Colon (tissue), 2 donors: Measurements from ENCODE around the gene COMMD9.

ENCODE experiments used
- FAIRE-seq: peaks from 2 replicates; lab custom pipeline; 2012; peaks lifted over from hg19 to GRCh38; lab: Jason Lieb, UNC
- donor health status: control.
- donor health status: control.

COMMD9 gene

DNA sequence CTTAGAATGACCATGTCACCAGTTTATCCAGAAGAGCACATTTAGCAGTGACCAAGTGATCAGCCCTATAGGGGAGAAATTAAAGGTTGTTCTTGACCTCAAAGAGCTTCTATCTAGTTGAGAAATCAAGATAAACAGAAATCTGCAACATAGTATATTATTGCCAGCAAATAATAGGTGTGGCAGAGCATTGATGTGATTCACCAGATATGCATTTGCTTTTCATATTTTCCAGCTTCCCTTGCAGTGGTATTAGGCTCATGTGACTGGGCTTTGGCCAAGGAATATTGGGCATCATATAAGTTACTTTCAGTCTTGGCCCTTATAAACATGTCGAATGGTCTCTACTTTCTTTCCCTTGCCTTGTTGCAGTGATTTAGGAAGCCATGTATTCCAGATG, 34.5 kb downstream of the COMMD9 start:
- FAIRE-seq: no peak

DNA sequence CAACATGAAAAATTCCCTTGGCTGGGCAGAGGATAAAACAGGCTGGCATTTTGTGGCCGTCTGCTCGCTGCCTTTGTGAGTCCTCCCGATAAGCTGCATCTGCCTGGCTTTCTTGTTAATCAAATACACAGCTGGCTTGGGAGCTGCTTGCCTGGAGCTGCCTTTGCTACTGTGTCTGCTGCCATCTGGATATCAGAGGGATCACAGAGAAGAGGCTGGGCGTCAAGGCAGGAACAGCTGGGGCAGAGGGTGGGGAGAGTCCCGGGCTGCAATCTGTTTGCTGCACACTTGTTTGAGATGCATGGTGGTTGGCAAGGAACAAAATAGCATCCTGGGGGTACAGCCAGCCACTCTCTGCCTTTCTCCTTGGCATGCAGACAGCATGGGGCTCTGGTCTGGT, 36.0 kb downstream of the COMMD9 start:
- FAIRE-seq: no peak

DNA sequence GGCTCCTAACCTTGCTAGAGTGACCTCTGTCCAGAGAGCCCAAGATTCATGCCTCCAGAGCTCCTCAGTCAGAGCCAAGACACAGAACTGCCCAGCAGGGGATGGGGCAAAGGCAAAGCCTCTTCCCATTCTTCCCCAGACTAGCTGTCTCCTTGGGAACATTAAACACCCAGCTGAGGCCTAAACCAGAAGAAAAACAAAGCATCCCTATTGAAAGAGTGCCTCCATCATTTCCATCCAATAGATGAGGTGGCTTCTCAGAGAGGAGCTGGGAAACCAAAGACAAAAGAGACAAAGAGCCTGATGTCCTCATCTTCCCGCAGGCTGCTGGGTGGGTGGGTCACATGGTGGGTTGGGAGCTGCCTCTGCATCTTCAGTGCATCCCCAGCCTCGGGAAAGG, 37.4 kb downstream of the COMMD9 start:
- FAIRE-seq: no peak

DNA sequence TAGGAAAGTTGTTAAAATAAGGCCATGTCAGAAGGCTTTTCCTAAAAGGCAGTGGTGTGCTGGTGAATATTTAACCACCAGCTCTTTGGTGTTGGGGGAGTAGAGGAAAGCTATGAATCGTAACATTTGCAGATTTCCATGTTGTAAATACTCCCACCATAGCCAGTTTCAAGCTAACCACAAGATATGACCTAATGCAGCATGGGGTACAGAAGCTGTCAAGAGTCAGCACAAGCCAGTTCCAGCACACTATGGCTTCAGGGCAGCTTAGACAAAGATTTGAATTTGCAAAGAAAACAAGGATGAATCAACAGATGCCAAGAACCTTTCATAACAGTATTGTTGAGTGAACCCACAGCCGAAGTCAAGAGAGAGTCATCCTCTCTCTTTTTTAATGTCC, 40.0 kb downstream of the COMMD9 start:
- no peak for FAIRE-seq

DNA sequence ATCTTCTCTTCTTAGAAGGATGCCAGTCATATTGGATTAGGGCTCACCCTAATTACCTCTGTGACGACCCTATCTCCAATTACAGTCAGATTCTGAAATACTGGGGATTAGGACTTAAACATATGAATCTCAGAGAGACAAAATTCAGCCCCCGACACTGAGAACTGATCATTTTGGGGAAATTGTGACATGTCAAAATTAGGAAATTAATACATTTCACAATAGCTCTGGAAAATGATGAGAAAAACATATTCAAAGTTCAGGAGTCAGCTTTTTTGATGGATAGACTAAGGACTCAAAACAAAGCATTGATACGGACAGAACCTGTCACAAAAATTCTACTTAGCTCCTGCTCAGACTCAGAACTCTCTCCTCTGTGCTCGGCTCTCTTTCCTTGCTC, 40.8 kb downstream of the COMMD9 start:
- no peak for FAIRE-seq

DNA sequence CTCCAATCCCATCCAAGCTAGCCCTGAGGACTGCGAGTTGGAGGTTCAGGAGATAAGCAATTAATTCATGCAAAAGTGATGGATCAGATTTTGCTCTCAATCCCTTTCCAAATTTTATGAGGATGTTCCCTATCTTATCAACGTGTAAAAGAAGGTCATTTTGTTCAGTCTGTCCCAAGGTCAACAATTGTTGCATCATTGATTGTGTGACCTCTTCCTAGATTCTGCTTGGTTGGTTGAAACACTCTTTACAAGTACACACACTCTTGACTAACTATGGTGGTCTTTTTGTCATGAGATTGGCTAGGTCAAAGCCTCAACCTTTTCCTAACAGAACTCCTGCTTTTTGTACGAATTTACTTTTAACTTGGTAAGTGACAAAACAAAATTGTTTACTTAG, 41.7 kb downstream of the COMMD9 start:
- no peak for FAIRE-seq

DNA sequence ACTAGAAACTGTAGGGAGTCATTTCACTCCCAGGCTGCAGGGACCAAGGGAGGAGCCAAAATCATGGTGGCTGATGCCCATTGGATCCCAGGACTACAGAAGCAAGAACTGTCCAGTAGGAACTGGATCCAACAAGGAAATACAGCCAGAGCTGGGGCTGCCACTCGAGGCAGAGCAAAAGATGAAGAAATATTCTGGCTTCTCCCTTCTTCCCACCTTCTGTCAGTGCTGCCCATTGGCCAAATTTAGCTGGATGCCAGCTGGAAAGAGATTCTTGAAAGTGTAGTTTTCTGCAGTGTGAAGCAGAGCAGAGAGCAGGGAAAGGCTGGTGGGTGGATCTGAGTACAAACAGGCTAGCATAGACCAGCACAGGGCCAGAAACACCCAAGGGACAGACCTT, 45.6 kb downstream of the COMMD9 start:
- FAIRE-seq: no peak

DNA sequence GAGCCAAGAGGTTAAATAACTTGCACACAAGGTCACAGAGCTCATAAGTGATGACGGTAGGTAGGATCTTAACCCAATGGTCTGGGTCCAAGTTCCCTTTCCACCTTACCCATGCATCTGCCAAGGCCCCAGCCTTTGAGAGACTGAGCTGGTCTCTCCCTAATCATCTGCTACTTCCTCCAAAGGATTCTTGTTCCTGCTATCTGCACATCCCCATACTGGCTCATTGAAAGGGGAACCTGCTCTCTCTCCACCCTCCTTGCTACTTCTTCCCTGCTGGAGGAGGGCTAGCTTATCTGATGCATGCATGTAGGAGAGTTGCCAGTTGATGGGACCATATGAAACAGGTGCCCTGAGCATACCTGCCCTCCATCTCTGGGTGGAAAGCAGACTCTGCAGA, 47.7 kb downstream of the COMMD9 start:
- no peak for FAIRE-seq

DNA sequence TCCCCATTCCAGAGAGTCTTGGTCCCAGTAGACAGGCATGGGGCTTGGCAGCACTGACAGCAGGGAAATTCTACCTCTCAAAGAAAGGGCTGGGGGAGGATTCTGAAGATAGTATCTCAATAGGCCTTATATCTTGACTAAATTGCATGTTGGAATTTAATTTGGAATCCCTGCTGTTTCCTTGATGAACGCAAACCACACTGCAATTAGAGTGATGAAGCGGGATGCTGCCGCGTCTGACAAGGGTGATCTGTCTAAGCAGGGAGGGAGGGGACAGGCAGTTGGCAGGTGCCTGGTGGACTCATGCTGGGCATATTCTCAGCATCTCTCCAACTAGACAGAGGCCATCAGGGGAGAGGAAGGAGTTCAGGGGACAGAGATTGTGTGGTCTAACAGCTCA, 48.4 kb downstream of the COMMD9 start:
- FAIRE-seq: no peak

DNA sequence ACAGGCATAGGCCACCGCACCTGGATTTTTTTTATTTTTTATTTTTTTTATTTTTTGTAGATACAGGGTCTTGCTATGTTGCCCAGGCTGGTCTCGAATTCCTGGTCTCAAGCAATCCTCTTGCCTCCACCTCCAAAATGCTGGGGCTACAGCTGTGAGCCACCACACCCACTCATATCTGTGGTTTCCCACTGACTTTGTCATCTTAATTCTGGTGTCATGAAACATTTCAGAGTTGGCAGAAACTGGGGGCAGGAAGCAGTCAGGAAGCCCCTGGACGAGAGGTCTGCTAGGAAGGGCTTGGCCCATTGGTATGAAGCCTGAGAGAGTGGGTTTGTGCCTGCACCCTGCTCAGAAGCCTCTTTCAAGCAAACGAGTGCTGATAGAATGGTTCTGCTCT, 49.1 kb downstream of the COMMD9 start:
- no peak for FAIRE-seq

DNA sequence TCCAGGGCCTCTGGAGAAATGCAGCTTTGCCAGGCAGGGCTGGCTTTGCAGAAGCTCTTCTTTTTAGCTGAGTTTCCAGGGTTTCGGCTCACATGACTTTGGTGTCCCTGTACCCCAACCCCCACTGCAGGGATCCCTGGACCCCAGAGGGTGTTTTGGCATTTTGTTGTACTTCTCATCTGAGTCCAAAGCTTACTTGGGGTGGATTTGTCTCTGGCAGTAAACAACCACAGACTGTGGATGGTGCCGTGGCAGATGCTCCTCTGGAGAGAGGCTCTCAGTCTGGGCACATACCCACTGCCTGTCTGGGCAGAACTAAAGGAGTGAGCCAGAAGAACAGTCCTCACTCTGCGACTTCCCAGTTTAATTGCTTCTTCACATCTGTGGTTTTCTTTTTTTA, 49.6 kb downstream of the COMMD9 start:
- no peak for FAIRE-seq

DNA sequence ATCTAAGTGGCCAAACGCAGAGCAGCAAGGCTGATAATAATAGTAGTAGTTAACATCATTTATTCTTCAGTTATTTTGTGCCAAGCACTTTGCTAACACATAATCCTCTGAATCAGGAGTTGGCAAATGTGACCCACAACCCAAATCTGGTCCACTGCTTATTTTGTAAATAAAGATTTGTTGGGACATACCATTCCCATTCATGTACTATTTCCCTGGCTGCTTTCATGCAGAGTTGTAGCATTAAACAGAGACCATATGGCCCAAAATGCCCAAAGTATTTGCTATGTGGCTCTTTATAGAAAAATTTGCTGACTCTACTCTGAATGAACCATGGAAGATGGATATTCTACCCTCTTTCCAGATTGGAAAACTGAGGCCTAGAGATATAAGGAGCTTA, 50.3 kb downstream of the COMMD9 start:
- no peak for FAIRE-seq

DNA sequence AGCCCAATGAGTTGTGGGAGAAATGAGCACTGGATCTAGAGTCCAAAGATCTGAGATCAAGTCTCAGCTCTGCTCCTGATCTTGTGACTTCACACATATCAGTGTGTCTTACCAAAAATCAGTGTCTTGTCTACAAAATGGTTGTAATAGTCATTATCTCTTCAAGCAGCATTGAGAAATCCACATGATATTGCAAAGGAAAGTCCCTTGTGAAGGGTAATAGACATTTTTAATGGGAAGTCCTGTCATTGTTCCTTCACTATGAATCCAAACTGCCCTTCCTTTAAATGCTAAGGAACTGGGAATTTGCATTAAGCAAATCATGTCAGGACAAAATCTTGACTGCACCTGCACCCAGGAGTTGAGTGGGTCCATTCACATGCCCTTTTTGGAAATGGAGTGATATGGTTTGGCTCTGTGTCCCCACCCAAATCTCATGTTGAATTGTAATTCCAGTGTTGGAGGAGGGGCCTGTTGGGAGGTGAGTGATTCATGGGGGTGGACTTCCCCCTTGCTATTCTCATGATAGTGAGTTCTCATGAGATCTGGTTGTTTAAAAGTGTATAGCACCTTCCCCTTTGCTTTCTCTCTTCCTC, 51.1 kb downstream of the COMMD9 start:
- FAIRE-seq: no peak

DNA sequence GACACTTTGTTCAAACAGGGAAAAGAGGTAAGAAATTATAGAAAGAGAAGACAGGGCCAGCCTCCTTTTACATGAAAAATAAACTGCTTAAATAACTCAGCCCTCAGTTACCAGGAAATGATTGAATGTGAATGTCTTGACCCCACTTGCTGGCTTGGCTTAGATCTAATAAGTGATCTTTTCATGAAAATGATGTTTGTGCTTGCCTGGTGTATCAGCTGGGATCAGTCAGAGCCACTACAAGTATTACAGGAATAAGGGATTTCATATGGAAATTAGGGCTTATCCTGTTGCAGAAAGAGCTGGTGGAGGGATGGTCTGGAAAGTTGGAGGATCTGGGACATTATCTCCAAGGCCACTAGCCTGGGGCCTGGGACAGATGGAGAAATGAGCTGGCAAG, 51.8 kb downstream of the COMMD9 start:
- no peak for FAIRE-seq

DNA sequence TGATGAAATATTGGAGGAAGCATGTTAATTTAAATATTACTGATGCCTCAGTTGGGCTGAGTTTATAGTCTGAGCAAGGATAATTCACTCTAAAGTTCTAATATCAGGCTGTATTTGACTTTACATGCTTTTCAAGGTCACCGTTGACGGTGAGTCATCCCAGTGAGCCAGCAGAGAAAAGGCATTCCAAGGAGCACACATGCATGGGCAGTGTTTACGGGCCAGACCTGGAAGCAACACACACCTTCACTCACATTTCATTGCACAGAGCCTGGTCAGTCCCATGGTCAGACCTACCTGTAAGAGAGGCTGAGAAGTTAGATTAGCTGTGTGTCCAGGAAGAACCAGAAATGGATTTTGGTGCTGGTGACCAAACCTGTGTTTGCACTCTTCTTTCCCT, 53.5 kb downstream of the COMMD9 start:
- FAIRE-seq: no peak

DNA sequence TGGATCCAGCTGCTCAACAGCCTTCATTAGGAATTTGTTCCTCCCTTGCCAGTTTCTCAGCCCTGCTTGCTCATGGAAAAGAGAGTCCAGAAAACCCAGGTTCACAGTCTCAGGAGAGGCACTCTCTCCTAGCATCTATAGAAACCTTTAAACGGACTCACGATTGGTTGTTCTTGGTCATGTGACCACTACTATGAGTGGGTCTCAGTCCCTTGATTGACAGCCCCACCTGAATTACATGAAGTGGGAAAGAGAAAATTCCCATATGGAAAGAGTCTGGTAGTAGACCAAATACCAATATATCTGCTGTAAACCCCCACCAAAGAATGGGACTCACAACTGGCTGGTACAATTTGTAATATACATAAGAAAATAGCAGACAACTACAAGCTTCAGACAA, 54.4 kb downstream of the COMMD9 start:
- no peak for FAIRE-seq

DNA sequence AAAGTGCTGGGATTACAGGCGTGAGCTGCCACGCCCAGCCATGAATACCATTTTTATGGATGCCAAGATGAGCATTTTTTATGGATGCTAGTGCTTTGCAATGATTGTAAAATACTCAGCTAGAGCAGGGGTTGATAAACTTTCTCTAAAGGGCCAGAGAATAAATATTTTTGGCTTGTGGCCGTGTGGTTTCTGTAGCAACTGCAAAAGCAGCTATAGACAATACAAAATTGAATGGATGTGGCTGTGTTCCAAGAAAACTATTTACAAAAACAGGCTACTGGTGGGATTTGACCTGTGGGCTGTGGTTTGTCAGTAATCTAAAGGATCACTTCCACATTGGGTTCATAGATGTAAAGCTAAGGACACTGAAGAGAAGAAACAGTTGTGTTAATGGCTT, 56.0 kb downstream of the COMMD9 start:
- no peak for FAIRE-seq

DNA sequence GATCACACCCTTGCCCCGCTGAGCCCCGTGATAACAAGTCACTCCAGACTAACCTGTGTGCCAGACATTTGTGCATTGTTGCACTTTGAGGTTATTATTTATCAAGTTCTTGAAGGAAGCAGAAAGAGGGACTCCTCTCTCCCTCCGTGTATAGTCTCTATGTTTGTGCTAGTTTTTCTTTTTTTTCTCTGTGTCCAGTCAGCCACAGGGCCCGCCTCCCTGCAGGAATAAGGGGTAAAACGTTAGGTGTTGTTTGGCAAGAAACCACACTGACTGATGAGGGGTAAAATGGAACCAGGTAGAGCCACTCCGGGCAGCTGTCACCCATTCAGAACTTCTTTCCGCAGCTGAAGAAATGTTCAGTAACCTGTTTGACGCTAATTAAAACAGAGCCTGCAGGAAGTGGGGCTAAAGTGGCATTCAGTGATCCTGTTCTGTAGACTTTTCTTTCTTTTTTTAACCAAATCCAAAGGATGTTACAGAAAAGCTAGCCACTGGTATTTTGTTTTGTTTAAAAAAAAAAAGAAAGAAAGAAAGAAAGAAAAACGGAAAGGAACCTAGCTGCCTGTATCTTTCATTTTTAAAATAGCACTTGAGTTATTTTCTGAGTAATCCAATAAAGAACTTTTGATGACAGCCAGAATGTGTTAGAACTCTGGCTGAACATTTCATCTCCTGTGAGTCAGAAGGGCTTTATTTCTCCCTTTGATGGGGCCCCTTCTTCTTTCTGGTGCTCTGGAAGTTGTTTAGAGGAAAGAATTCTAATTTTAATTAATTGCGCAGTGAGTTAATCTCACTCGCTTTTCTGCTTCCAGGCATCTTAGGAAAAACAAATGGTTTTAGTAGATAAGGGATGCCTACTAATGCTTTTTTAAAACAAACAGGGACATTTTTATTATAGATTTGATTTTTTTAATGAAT, 58.2 kb downstream of the COMMD9 start:
- FAIRE-seq: no peak

DNA sequence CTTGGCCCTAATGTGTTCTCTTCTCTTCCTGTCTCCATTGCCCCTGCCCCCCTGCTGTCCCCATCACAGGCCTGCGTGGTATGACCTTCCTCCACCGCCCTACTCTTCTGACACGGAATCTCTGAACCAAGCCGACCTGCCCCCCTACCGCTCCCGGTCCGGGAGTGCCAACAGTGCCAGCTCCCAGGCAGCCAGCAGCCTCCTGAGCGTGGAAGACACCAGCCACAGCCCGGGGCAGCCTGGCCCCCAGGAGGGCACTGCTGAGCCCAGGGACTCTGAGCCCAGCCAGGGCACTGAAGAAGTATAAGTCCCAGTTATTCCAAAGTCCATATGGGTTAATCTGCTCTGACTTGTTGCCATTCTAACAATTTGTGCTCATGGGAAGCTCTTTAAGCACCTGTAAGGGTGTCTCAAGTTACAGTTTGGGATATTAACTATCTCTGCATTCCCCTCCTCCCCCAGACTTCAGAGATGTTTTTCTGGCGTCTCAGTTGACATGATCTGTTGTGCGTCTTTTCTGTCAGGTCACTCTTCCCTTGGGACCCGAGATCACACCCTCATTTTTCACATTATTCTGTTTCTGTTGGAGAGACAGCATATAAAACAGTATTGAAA, 60.0 kb downstream of the COMMD9 start:
- FAIRE-seq: no peak

DNA sequence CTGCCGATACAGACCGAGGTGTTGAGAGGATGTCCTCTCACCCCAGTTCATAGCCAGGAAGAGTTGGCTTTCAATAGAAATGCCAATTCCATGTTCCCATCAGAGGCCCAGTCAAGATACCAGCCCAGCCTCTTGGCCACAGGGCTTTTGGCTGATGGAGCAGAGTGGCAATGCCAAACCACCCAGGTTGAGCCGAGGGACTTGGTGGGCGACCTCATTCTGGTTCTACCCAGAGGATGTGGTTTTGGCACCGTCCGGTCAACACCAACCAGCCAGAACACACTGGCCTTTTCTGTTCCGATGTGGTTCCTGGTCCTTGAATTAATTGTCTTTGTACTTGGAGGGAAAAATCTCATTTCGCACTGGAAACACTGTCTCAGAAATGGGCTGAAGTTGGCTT, 60.5 kb downstream of the COMMD9 start:
- FAIRE-seq: no peak

DNA sequence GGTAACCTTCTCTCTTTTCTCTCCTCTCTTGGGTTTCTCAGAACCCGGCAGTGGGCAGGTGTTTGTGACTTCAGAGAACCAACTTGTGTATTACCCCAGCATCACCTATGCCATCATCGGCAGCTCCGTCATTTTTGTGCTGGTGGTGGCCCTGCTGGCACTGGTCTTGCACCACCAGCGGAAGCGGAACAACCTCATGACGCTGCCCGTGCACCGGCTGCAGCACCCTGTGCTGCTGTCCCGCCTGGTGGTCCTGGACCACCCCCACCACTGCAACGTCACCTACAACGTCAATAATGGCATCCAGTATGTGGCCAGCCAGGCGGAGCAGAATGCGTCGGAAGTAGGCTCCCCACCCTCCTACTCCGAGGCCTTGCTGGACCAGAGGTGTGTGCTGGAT, 62.2 kb downstream of the COMMD9 start:
- no peak for FAIRE-seq

DNA sequence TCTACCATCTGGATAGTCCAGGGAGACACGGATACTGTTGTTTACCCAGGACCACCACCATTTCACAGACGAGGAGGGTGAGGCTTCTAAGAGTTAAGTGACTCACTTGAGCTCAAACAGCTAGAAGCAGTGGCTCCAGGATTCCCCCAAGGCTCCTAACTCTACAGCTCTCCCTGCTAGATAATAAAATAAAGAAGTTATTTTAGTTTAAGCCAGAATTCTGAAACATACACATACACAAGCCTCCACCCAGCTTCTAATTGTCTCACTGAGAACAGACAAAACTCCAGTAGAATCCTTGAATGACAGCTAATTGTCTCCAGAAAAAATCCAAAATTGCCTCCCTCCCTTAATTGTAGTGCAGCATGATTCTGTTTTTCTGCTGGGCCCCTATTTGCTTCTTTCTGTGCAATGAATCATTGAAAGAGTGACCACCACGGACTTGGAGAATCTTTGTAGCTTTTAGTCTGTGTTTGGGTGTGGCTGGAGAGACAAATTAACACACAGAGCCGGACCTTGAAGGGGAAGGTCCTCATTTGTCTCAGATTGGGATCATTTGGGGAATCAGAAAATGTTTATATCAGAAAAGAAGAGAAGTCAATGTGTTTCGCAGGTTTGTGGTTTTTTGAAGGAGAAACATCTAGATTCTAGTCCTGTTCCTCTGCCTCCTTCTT, 64.9 kb downstream of the COMMD9 start:
- FAIRE-seq: no peak
